Heart left ventricle (tissue), 13 donors: Measurements from ENCODE around the gene RGS5.

Source experiments
- CTCF ChIP-seq, 12 donors: fragments of 200-600 bp; sonication (generic) in 4 of 12; IDR thresholded peaks; one replicate each; pipeline versions ENCODE4 v1.5.0 to v1.8.0; 2018 to 2022; ENCODE audit warnings: antibody characterized with exemption in 12 of 12, mild to moderate bottlenecking in 5 of 12
- POLR2A ChIP-seq, 2 donors: fragments of 450-650 bp; IDR thresholded peaks; one replicate each; pipeline ENCODE4 v1.6.1; 2017; ENCODE audit warnings: antibody characterized with exemption in 2 of 2, mild to moderate bottlenecking in 2 of 2, moderate library complexity in 2 of 2
- donor health status: ischemic (EF 13 %, LVEDD 7.1; RV severe dilation, severe dysfunction).
- donor health status: DM: no; HTN: yes; CAD: no.
- donor health status: DM: no; HTN: no; CAD: no.
- donor health status: ischemic (EF 25% LVEDD 6.9; RV normal size, moderate dysfunction).
- donor health status: ischemic (EF 25% LVEDD 5.7; RV mildly dilated, moderate dysfunction).
- donor health status: ischemic (EF 35%, LVEDD 5.7; RV mildly dilated, moderate dysfunction).
- donor health status: nonischemic (EF 11% LVEDD 7.7; RV severe dilation, severe dysfunction).
- donor health status: DM: yes; HTN: yes; CAD: no.
- donor health status: PGD.
- donor health status: ischemic (EF 29% LVEDD 5.4; RV normal size, mild dysfunction).
- donor health status: nonischemic (EF 23%, LVEDD 6.1; RV moderate dilation, normal function).

DNA sequence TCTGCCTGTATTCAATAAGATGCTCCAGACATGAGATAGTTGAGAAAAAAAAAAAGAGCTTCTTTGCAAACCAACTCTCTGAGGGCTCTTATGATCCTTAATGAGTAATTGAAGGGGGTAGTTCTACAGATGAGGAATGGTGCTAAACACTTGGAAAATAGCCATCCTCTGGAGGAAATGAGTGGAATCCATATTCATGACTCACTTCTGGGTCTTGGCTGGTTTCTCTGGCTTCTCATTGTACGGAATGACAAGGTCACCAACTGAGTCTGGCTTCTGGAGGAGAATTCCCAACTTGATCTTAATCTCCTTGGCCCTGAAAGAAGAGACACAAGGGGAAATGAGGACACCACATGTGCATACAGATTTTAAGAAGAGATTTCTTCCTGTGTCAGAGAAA lies 34.7 kb downstream of the RGS5 start:
- TF ChIP-seq CTCF (IDR thresholded peaks at IDR 0.05) (no peak), POLR2A (IDR thresholded peaks at IDR 0.05) (no peak)
